Natural killer cell treated with Interleukin-12 subunit alpha and Interleukin-12 subunit beta and Interleukin-15 and Interleukin-18, amount 100 ng/mL, for 72 hours (primary cell): Measurements from ENCODE around the gene AKAP9. TPM values are rescaled to one million over a fixed set of nuclear protein-coding genes. Genes with fewer than 3 reads are reported as not detected.
A peak's percentile ranks its signal among the peaks of the same experiment; 100 is the strongest.
"Not testable (repeated sequence)": the region's sequence is repeated elsewhere in the genome, so short reads cannot be mapped to it uniquely, and the experiment has no call there.

Experiments
- ATAC-seq, 2 donors: fragments of 150-1000 bp; cut with Tn5 transposase in 1 of 2; sonication (Bioruptor Pico), chemical (Tn5 transposase) in 1 of 2; 2 replicates each; pipeline ENCODE4 v1.10.0; 2021
- DNase-seq: peaks from one replicate; pipeline ENCODE4 v3.0.0; 2022; ENCODE audit warnings: low spot score
- H3K27ac Mint-ChIP-seq, 2 donors: 1 replicate in 1 of 2; 2 replicates in 1 of 2; pipeline ENCODE4 v1.8.0; 2022; ENCODE audit warnings: mixed read lengths in 2 of 2, mild to moderate bottlenecking in 1 of 2, moderate library complexity in 1 of 2
- H3K27me3 Mint-ChIP-seq, 2 donors: 1 replicate in 1 of 2; 2 replicates in 1 of 2; pipeline ENCODE4 v1.8.0; 2022; ENCODE audit warnings: mixed read lengths in 2 of 2
- H3K36me3 Mint-ChIP-seq: one replicate; pipeline ENCODE4 v1.8.0; 2022; ENCODE audit warnings: mixed read lengths
- H3K4me1 Mint-ChIP-seq, 2 donors: 1 replicate in 1 of 2; 2 replicates in 1 of 2; pipeline ENCODE4 v1.8.0; 2022; ENCODE audit warnings: low read depth in 2 of 2, mixed read lengths in 2 of 2, mild to moderate bottlenecking in 1 of 2
- H3K4me3 Mint-ChIP-seq: one replicate; pipeline ENCODE4 v1.8.0; 2022; ENCODE audit warnings: mixed read lengths
- H3K9me3 Mint-ChIP-seq: 2 replicates; pipeline ENCODE4 v1.8.0; 2022; ENCODE audit warnings: mixed read lengths
- total RNA-seq, 2 donors: library from RNA; stranded (reverse); gene quantifications; one replicate each; pipeline ENCODE4 v1.2.3, GENCODE V29; 2022

The AKAP9 gene
- total RNA-seq, 2 donors from 2014 or later = 39.1 to 51.9 TPM

DNA sequence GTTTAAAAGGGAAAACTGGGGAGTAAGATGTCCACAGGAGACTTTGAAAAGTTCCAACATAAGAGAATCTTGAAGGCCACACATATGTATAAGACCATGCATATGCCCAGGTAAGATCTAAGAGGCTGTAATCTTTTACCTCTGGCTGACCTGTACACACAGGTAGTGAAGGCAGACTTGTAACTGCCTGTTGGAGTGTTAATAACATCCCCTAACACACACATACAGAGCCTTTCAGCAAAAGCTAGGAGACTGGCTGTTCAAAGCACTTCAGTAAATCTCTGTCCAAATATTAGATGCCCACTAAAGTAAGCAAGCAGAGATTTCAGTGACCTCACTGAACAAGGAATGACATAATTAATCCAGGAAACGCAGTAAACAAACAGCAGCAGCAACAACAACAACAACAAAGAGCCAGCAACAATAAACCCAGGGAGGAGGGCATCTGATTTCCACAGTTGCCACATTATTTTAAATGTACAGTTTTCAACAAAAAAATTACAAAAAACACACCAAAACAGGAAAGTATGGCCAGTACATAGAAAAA, 178.6 kb downstream of the AKAP9 start:
- H3K27ac Mint-ChIP-seq = no peak overlapping the region
- H3K27me3 Mint-ChIP-seq = no peaks in the 10 kb centered on the region
- ATAC-seq (no peak), DNase-seq (no peak)
- H3K4me3 Mint-ChIP-seq = no peak overlapping the region
- peaks cover 4 to 15% of the 10 kb centered on the region in 2 donors for H3K4me1 Mint-ChIP-seq
- no peaks in the 10 kb centered on the region for H3K9me3 Mint-ChIP-seq
- peaks cover 52% of the 10 kb centered on the region for H3K36me3 Mint-ChIP-seq

GRCh38 chr7:92121681-92122080, 181.0 kb downstream of the AKAP9 start:
- Mint-ChIP-seq H3K4me3 (no peak overlapping the region), H3K9me3 (no peaks in the 10 kb centered on the region), H3K36me3 (peaks cover 46% of the 10 kb centered on the region), H3K27ac (no peak overlapping the region), H3K4me1 (peaks cover 4 to 10% of the 10 kb centered on the region in 2 donors), H3K27me3 (no peaks in the 10 kb centered on the region)
- ATAC-seq (no peak), DNase-seq (no peak)

GRCh38 chr7:92131093-92131492, 190.4 kb downstream of the AKAP9 start:
- DNase-seq = no peak
- no peaks in the 10 kb centered on the region for H3K9me3 Mint-ChIP-seq
- no peaks in the 10 kb centered on the region for H3K27me3 Mint-ChIP-seq
- H3K4me1 Mint-ChIP-seq = peaks cover 26 to 27% of the 10 kb centered on the region in 2 donors
- H3K36me3 Mint-ChIP-seq = peaks cover 29% of the 10 kb centered on the region
- peak overlapping the region; percentile 0 for H3K4me3 Mint-ChIP-seq
- H3K27ac Mint-ChIP-seq = peak overlapping the region in 1 of 2 donors; percentile 12
- no peak for ATAC-seq

GRCh38 chr7:92131764-92132330, 191.2 kb downstream of the AKAP9 start:
- Mint-ChIP-seq H3K27me3 (no peaks in the 10 kb centered on the region), H3K4me3 (no peak overlapping the region), H3K36me3 (peaks cover 23% of the 10 kb centered on the region), H3K4me1 (peaks cover 27% of the 10 kb centered on the region in 2 donors), H3K27ac (no peak overlapping the region), H3K9me3 (no peaks in the 10 kb centered on the region)
- DNase-seq (no peak), ATAC-seq (no peak)

- H3K9me3 Mint-ChIP-seq = no peaks in the 10 kb centered on the region
- peaks cover 17% of the 10 kb centered on the region for H3K36me3 Mint-ChIP-seq
Measured at GRCh38 chr7:92133133-92133736, 192.6 kb downstream of the AKAP9 start.

GRCh38 chr7:92133737-92134270, 193.1 kb downstream of the AKAP9 start:
- H3K4me1 Mint-ChIP-seq = peaks cover 27% of the 10 kb centered on the region in 2 donors
- H3K4me3 Mint-ChIP-seq = peak overlapping the region; percentile 93
- H3K36me3 Mint-ChIP-seq = peaks cover 16% of the 10 kb centered on the region
- H3K27ac Mint-ChIP-seq = peak overlapping the region; percentile 95 to 99
- ATAC-seq (peak; percentile 55 to 65), DNase-seq (peak; percentile 80)
- no peaks in the 10 kb centered on the region for H3K9me3 Mint-ChIP-seq
- H3K27me3 Mint-ChIP-seq = peaks cover 0 to 4% of the 10 kb centered on the region in 2 donors

More at GRCh38 chr7:92133133-92133736, 192.6 kb downstream of the AKAP9 start:
- Mint-ChIP-seq H3K27me3 (no peaks in the 10 kb centered on the region), H3K4me3 (peak overlapping the region; percentile 93), H3K27ac (peak overlapping the region; percentile 95 to 99), H3K4me1 (peaks cover 27% of the 10 kb centered on the region in 2 donors)
- DNase-seq (no peak), ATAC-seq (peak; percentile 41 to 46)

DNA sequence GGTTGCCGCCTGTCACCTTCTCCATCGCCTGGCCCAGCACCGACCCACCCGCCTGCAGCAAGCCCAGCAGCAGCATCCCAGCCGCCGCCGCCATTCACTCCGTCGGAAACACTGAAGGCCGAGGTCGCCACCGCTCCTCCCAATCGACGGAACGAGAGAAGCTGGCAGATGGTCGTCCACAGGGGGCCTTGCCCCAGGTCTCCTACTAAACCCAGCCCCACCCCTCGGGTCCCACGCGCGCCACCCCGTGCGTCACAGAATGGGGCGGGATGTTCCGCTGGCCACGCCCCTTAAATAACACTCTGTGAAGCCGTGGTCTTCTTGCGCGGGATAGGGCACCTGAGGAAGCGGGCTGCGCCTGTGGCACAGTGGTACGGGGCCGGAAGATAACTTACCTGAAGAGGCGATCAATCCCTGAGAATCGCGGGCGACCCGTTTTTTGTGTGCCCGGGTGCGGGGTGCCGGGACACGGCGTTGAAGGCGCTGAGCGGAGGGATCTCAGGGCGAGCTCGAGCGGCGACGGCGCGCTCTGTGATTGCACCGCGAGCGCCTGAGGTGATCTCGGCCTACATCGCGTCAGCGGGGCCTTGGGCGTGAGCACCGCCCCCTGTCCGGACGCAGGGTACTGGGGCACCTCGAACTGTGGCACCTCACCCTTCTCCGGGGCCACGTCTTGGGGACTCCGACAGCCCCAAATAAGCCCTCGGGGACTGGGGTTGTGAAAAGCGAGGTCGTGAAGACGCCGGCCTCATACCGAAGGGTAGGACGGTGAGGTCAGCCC, 193.8 kb downstream of the AKAP9 start, which contains the start of gene CYP51A1:
TSS of gene CYP51A1 (minus strand) at position 207 of the 781 bp plus-strand sequence. CDS start at position 94, 113 bp downstream.
- peak; percentile 94 to 95 for ATAC-seq

GRCh38 chr7:92135052-92135889, 194.6 kb downstream of the AKAP9 start:
- peaks cover 9% of the 10 kb centered on the region for H3K36me3 Mint-ChIP-seq
- DNase-seq (no peak), ATAC-seq (no peak)
- H3K4me3 Mint-ChIP-seq = peak overlapping the region; percentile 93
- peaks cover 27% of the 10 kb centered on the region in 2 donors for H3K4me1 Mint-ChIP-seq
- peaks cover 0 to 5% of the 10 kb centered on the region in 2 donors for H3K27me3 Mint-ChIP-seq
- H3K27ac Mint-ChIP-seq = peak overlapping the region; percentile 95 to 99
- no peaks in the 10 kb centered on the region for H3K9me3 Mint-ChIP-seq

More for the DNA sequence above, 193.8 kb downstream of the AKAP9 start, which contains the start of gene CYP51A1:
- Mint-ChIP-seq H3K4me3 (peak within 1 kb of the TSS; percentile 93), H3K4me1 (peaks cover 27% of the 10 kb centered on the region in 2 donors), H3K9me3 (no peaks in the 10 kb centered on the region), H3K36me3 (peaks cover 14% of the 10 kb centered on the region), H3K27ac (peak within 1 kb of the TSS; percentile 95 to 99), H3K27me3 (peaks cover 0 to 5% of the 10 kb centered on the region in 2 donors)
- DNase-seq = peak; percentile 93

- Mint-ChIP-seq H3K9me3 (no peaks in the 10 kb centered on the region), H3K36me3 (no peaks in the 10 kb centered on the region), H3K27ac (no peak overlapping the region), H3K27me3 (peaks cover 0 to 7% of the 10 kb centered on the region in 2 donors), H3K4me1 (peaks cover 18% of the 10 kb centered on the region in 2 donors), H3K4me3 (no peak overlapping the region)
- DNase-seq (no peak), ATAC-seq (no peak)
Measured at GRCh38 chr7:92137557-92137956, 196.9 kb downstream of the AKAP9 start.

- Mint-ChIP-seq H3K36me3 (no peaks in the 10 kb centered on the region), H3K4me3 (no peak overlapping the region), H3K9me3 (no peaks in the 10 kb centered on the region), H3K4me1 (peaks cover 0 to under 1% of the 10 kb centered on the region in 2 donors), H3K27ac (no peak overlapping the region), H3K27me3 (peaks cover 0 to 7% of the 10 kb centered on the region in 2 donors)
- ATAC-seq (no peak), DNase-seq (no peak)
Measured at GRCh38 chr7:92141161-92141560, 200.5 kb downstream of the AKAP9 start.

GRCh38 chr7:92142791-92143190, 202.1 kb downstream of the AKAP9 start:
- H3K9me3 Mint-ChIP-seq, H3K4me3 Mint-ChIP-seq, H3K36me3 Mint-ChIP-seq, DNase-seq, H3K27ac Mint-ChIP-seq, H3K4me1 Mint-ChIP-seq, H3K27me3 Mint-ChIP-seq, ATAC-seq: not testable (repeated sequence)

DNA sequence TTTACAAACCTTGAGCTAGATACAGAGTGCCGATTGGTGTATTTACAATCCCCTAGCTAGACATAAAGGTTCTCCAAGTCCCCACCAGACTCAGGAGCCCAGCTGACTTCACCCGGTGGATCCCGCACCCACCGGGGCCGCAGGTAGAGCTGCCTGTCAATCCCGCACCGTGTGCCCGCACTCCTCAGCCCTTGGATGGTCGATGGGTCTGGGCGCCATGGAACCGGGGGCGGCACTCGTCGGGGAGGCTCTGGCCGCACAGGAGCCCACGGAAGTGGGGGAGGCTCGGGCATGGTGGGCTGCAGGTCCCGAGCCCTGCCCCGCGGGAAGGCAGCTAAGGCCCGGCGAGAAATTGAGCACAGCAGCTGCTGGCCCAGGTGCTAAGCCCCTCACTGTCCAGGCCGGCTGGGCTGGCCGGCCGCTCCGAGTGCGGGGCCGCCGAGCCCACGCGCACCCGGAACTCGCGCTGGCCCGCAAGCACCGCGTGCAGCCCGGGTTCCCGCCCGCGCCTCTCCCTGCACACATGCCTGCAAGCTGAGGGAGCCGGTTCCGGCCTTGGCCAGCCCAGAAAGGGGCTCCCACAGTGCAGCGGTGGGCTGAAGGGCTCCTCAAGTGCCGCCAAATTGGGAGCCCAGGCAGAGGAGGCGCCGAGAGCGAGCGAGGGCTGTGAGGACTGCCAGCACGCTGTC, 202.7 kb downstream of the AKAP9 start:
- H3K9me3 Mint-ChIP-seq, H3K36me3 Mint-ChIP-seq, H3K4me1 Mint-ChIP-seq, H3K27ac Mint-ChIP-seq, ATAC-seq, H3K27me3 Mint-ChIP-seq, H3K4me3 Mint-ChIP-seq, DNase-seq: not testable (repeated sequence)
